Colonic mucosa (tissue), 4 donors: ENCODE data around the gene TIMP2. TPM values are rescaled to one million over a fixed set of nuclear protein-coding genes. Genes with fewer than 3 reads are reported as not detected.

Experiments used
- DNase-seq: peaks from one replicate; pipeline ENCODE4 v3.0.0-alpha.2; 2020
- H3K27ac ChIP-seq: fragments of 200-600 bp; one replicate; pipeline ENCODE4 v1.8.0; 2021
- H3K27me3 ChIP-seq: fragments of 200-600 bp; one replicate; pipeline ENCODE4 v1.8.0; 2021
- H3K36me3 ChIP-seq: fragments of 200-600 bp; one replicate; pipeline ENCODE4 v1.8.0; 2021
- H3K4me1 ChIP-seq: fragments of 200-600 bp; one replicate; pipeline ENCODE4 v1.8.0; 2021; ENCODE audit warnings: mild to moderate bottlenecking
- H3K4me3 ChIP-seq: fragments of 200-600 bp; one replicate; pipeline ENCODE4 v1.8.0; 2021
- H3K9ac ChIP-seq, 2 donors: one replicate each; pipeline ENCODE4 v1.7.0; 2013; ENCODE audit warnings: control low read depth in 2 of 2, low read depth in 2 of 2, low read length in 2 of 2
- H3K9me3 ChIP-seq: fragments of 200-600 bp; one replicate; pipeline ENCODE4 v1.8.0; 2021
- intact Hi-C: fragments of 100-400 bp; cut with DNase I; formaldehyde crosslinking; loops from one replicate; pipeline ENCODE4 v1.14.1; 2022
- total RNA-seq, 2 donors: library from RNA; stranded (reverse); fragmentation: NEBNext Ultra II Directional in 1 of 2; extraction: Animal tissue kit (Norgen Biotek cat#: 25700) in 1 of 2; gene quantifications; one replicate each; pipeline ENCODE4 v1.2.1, GENCODE V29; 2021
- TF ChIP-seq, protein P1 (sequence below): fragments of 200-600 bp; IDR thresholded peaks from one replicate; pipeline ENCODE4 v1.8.0; 2022; ENCODE audit warnings: antibody characterized with exemption, mild to moderate bottlenecking
- donor health status: healthy.
- donor health status: DM: no; HTN: no; CAD: no.
- donor health status: DM: no; HTN: no; CAD: no.

TIMP2 gene
- total RNA-seq, 2 donors from 2014 or later, result 42.8 to 86.1 TPM

DNA sequence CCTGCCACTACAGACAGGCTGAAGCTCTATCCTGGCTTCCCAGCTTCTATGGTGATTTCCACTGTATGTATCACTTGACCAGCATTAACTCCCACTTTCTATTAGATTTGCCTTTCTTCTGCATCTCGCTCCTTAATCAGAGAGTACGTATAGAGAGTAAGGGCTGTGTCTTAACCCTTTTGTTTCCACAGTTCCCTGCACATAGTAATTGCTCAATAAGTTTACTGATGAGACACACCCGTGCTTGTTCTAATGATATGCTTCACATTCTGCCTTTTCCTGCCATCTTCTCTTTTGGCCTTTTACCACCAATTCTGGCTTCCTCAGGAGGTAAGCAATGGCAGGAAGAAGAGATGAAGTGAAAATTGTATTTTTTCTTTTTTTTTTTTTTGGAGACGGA is 64.0 kb downstream of the TIMP2 start:
- TF ChIP-seq, protein P1, sequence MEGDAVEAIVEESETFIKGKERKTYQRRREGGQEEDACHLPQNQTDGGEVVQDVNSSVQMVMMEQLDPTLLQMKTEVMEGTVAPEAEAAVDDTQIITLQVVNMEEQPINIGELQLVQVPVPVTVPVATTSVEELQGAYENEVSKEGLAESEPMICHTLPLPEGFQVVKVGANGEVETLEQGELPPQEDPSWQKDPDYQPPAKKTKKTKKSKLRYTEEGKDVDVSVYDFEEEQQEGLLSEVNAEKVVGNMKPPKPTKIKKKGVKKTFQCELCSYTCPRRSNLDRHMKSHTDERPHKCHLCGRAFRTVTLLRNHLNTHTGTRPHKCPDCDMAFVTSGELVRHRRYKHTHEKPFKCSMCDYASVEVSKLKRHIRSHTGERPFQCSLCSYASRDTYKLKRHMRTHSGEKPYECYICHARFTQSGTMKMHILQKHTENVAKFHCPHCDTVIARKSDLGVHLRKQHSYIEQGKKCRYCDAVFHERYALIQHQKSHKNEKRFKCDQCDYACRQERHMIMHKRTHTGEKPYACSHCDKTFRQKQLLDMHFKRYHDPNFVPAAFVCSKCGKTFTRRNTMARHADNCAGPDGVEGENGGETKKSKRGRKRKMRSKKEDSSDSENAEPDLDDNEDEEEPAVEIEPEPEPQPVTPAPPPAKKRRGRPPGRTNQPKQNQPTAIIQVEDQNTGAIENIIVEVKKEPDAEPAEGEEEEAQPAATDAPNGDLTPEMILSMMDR, result no peak
- Histone ChIP-seq H3K9ac (no peak overlapping the region), H3K9me3 (no peaks in the 10 kb centered on the region), H3K36me3 (no peaks in the 10 kb centered on the region), H3K27me3 (no peaks in the 10 kb centered on the region), H3K4me3 (no peak overlapping the region), H3K4me1 (no peaks in the 10 kb centered on the region), H3K27ac (peak overlapping the region; percentile 50)
- intact Hi-C loops, result no loop called here
- no peak for DNase-seq

DNA sequence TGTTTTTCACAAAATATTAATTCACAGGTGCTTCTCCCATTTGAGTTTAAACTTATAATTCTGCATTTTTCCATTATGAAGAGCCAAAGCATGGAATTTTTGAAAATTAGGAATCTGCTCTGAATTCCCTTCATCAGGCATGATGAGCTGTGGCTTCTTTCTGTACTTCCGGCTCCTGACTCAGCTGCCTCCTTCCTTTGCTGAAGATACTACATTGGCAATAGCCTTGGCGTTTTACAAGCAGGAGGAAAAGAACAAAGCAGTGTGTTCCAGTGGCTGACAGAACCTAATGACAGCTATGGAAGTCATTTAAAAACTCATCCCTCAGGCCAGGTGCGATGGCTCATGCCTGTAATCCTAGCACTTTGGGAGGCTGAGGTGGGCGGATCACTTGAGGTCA is 66.1 kb downstream of the TIMP2 start:
- TF ChIP-seq, protein P1, result no peak
- no peak for DNase-seq
- Histone ChIP-seq H3K27me3 (no peaks in the 10 kb centered on the region), H3K4me3 (no peak overlapping the region), H3K9ac (no peak overlapping the region), H3K4me1 (no peaks in the 10 kb centered on the region), H3K27ac (no peak overlapping the region), H3K9me3 (no peaks in the 10 kb centered on the region), H3K36me3 (no peaks in the 10 kb centered on the region)
- intact Hi-C loops, result no loop called here

DNA sequence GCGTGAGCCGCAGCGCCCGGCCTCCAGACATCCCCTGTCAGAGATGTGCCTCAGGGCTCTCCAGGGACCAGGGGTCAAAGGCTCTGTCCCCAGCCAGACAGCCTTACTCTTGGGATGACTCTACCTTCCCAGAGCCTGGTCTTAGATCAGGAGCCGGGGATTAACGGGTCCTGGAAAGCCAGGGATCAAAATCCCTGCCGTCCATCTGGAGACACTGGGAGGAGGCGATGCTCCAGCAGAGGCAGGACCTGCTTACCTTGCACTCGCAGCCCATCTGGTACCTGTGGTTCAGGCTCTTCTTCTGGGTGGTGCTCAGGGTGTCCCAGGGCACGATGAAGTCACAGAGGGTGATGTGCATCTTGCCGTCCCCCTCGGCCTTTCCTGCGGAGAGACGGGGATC is 67.9 kb downstream of the TIMP2 start:
- H3K27ac ChIP-seq, result no peak overlapping the region
- H3K9me3 ChIP-seq, result no peaks in the 10 kb centered on the region
- intact Hi-C loops, result no loop called here
- no peaks in the 10 kb centered on the region for H3K4me1 ChIP-seq
- no peaks in the 10 kb centered on the region for H3K27me3 ChIP-seq
- H3K9ac ChIP-seq, result no peak overlapping the region
- TF ChIP-seq, protein P1, result no peak
- H3K4me3 ChIP-seq, result no peak overlapping the region
- DNase-seq, result no peak
- no peaks in the 10 kb centered on the region for H3K36me3 ChIP-seq

DNA sequence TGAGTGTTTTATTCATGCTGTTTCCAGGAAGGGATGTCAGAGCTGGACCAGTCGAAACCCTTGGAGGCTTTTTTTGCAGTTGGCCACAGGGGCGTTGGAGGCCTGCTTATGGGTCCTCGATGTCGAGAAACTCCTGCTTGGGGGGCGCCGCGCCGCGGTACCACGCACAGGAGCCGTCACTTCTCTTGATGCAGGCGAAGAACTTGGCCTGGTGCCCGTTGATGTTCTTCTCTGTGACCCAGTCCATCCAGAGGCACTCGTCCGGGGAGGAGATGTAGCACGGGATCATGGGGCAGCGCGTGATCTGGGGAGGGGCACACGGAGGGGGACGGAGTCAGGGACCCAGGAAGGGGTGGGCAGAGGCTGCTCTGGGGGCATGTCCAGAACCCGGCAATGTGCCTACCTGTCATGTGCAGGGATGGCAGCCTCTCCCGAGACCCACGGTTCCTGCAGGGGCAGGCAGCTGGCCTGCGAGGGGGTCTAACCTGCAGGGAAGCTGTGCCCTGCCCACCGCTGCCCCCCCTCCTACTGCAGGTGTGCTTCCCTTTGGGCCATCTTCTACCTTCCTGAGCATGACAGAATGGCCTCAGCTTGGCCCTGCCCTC is 69.5 kb downstream of the TIMP2 start:
- Histone ChIP-seq H3K9ac (no peak overlapping the region), H3K36me3 (no peaks in the 10 kb centered on the region), H3K27me3 (no peaks in the 10 kb centered on the region), H3K4me1 (no peaks in the 10 kb centered on the region), H3K9me3 (no peaks in the 10 kb centered on the region), H3K4me3 (no peak overlapping the region), H3K27ac (no peak overlapping the region)
- no peak for DNase-seq
- TF ChIP-seq, protein P1, result no peak
- intact Hi-C loops, result no loop called here

DNA sequence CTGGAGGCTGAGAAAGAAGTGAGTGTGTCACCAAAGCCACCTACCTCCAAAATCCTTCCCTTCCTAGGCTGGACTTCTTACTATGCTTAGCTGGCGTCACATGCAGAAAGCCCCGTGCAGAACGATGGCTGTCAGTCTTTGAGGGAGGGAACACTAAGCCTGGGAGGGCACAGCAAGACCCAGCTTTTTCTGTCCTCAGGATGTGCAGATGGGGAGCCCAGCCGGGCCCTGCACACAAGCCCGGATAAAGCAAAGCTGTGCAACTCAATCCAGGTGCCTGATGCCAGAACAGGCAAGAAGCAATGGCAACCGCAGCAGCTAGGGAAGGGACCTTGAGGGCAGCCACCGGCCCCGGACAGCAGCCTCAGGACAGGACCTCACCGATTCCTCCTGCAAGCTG is 70.7 kb downstream of the TIMP2 start:
- Histone ChIP-seq H3K9me3 (no peaks in the 10 kb centered on the region), H3K27ac (no peak overlapping the region), H3K36me3 (no peaks in the 10 kb centered on the region), H3K4me3 (no peak overlapping the region), H3K4me1 (no peaks in the 10 kb centered on the region), H3K9ac (no peak overlapping the region), H3K27me3 (no peaks in the 10 kb centered on the region)
- TF ChIP-seq, protein P1, result no peak
- DNase-seq, result no peak
- intact Hi-C loops, result no loop called here
